HG02588 (cell line): ENCODE results near the gene TSSK6.

Source experiments
- ATAC-seq: cut with Tn5 transposase; IDR thresholded peaks from one replicate; pipeline ENCODE4 v1.9.1; 2021; ENCODE audit warnings: mild to moderate bottlenecking, moderate library complexity; ENCODE audit not compliant: unreplicated experiment

The TSSK6 gene

GRCh38 chr19:19531951-19532805 lies 16.8 kb upstream of the TSSK6 start:
- peak; percentile 44 for ATAC-seq

DNA sequence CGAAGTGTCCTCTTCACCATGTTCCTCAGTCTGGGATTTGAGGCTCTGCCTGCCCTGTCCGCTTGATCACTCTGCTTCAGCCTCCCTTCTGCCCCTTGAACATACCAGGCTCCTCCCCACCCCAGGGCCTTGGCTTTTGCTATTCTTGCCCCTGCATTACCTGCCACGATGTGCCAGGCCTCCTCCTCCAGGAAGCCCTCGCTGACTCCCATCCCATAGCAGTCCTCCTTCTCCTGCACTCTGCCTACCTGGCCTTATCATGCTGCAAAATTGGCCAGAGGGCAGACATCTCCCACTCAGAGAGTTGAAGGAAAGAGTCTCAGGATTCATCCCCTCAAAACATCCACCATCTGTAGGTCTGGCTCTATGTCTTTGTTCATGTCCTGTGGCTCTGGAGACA lies 15.5 kb upstream of the TSSK6 start:
- no peak for ATAC-seq

GRCh38 chr19:19530423-19530804 lies 15.1 kb upstream of the TSSK6 start:
- ATAC-seq: no peak

GRCh38 chr19:19529783-19530422 lies 14.6 kb upstream of the TSSK6 start:
- ATAC-seq: no peak

GRCh38 chr19:19528721-19529490 lies 13.6 kb upstream of the TSSK6 start, which contains the start of gene YJEFN3:
Gene YJEFN3 (plus strand): TSS chr19:19528911. CDS start chr19:19528933, 22 bp downstream.
- ATAC-seq: no peak

- no peak for ATAC-seq
Observed at GRCh38 chr19:19527674-19528625, 12.6 kb upstream of the TSSK6 start.

GRCh38 chr19:19527371-19527656 lies 12.0 kb upstream of the TSSK6 start:
- no peak for ATAC-seq

- no peak for ATAC-seq
Observed at GRCh38 chr19:19526581-19527370, 11.4 kb upstream of the TSSK6 start.

DNA sequence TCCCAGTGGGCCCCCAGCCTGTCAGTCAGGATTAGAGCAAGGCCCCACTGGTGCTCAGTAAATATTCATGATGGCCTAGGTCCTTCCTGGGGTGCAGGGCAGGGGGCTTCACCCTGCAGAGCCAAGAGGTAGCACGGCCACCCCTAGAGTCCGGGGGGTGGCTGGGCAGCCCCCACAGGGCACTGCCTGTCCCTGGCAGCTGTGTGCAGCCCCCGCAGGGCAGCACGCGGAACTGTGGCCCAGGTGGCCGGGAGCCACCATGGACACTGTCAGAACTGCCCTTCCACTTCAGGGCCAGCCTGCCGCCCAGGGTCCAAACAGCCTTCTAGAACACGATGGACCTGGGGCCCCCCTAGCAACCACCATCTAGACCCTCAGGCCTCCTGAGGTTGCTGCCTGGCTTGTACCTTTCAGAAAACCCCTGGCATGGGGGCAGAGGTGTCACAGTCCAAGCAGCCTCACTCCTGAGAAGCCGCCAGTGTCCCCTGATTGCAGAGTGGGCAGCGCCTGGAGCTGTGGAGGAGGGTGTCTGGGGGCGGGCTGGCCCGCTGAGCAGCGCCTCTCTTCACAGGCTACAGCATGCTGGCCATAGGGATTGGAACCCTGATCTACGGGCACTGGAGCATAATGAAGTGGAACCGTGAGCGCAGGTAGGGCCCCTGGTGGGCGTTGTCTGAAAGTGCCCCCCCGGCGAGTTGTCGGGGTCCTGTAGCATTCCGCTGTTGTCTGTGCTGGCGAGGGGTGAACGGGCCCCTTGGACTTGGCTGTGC lies 10.4 kb upstream of the TSSK6 start:
- ATAC-seq: no peak

- ATAC-seq: no peak
Observed at GRCh38 chr19:19524053-19524452, 8.7 kb upstream of the TSSK6 start.

GRCh38 chr19:19523177-19523576 lies 7.8 kb upstream of the TSSK6 start:
- ATAC-seq: no peak

DNA sequence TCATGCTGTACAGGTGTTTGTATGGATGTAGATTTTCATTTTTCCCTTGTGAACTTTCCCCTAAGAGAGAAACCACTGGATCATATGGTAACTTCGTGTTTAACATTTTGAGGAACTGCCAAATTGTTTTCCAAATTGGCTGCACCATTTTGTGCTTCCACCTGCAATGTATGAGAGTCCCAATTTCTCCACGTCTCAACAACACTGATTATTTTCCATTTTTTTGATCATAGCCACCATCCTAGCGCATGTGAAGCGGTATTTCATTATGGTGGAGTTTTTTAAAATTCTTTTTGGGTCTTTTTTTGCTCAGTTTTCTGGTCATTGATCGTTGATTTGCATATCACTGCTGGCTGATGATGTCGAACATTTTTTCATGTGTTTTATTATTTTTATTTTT lies 5.6 kb upstream of the TSSK6 start:
- no peak for ATAC-seq

- ATAC-seq: no peak
Observed at GRCh38 chr19:19517235-19517619, 1.9 kb upstream of the TSSK6 start.

- peak; percentile 87 for ATAC-seq
Observed at GRCh38 chr19:19515642-19516519, 533 bp upstream of the TSSK6 start, which contains the start of gene NDUFA13. Gene NDUFA13 (plus strand): TSS chr19:19516225. CDS start chr19:19516239, 14 bp downstream.

DNA sequence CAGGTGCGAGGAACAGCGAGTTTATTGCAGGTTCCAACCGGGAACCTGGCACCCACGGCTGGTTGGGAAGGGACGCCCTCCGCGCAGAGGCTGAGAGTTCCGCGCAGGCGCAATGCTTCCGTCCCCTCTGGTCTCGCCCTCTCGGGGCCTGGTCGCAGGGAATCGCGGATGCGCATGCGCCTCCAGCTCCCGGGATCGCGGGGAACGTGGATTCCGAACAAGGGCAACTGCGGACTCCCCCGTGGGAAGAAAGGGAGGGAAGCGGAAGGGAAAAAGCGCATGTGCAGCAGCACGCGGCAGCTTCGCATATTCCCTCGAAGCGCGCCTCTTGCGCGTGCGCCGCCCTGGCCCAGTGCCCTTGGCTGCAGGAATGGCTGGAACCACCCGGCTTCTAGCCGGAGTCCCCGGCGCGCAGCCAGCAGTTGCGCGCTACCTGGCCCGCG lies 1.1 kb downstream of the TSSK6 start:
- no peak for ATAC-seq

DNA sequence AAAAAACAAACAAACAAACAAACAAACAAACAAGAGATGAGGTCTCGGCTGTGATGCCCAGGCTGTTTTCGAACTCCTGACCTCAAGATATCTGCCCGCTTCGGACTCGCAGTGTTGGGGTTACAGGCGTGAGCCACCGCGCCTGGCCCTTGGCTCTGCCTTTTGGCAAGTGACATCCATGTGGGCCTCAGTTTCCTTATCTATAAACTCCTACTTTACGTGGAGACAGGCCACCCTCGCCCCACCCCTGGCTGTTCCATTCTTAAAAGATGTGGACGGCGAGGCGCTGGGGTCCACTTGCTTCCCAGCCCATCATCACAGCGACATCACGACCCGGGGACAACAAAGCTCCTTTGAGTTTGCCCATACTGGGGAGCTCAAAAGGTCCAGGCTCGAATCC lies 1.7 kb downstream of the TSSK6 start:
- no peak for ATAC-seq

DNA sequence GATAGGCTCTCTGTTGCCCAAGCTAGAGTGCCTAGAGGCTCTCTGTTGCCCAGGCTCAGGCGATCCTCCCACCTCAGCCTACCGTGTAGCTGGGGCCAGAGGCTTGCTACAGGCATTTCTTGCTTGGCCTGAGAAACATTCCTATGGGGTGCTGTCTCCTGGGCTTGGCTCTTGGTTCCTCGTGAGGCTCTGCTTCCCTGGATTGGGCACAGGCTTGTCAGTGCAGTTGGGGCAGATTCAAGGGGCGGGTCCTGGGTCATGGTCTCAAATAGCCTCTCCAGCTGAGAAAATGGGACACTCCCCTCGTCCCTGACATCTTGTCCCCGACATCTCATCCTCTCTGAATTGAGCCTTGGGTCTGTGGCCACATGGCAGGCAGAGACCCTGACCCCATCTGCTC lies 4.9 kb downstream of the TSSK6 start:
- no peak for ATAC-seq

GRCh38 chr19:19508217-19508616 lies 7.1 kb downstream of the TSSK6 start:
- ATAC-seq: no peak
